Muscle layer of colon (tissue), 2 donors: ENCODE data around the gene COX6B2.
A peak's percentile ranks its signal among the peaks of the same experiment; 100 is the strongest.

Experiments
- H3K27ac ChIP-seq: one replicate; pipeline ENCODE4 v1.7.0; 2013; ENCODE audit warnings: low read depth, mild to moderate bottlenecking, low read length, moderate library complexity
- H3K27me3 ChIP-seq, 2 donors: one replicate each; pipeline ENCODE4 v1.7.0; 2013; ENCODE audit warnings: low read length in 2 of 2, mild to moderate bottlenecking in 2 of 2; ENCODE audit not compliant: insufficient read depth in 2 of 2, control insufficient read depth in 1 of 2
- H3K36me3 ChIP-seq: one replicate; pipeline ENCODE4 v1.7.0; 2013; ENCODE audit warnings: mild to moderate bottlenecking, low read length; ENCODE audit not compliant: insufficient read depth
- H3K4me1 ChIP-seq: one replicate; pipeline ENCODE4 v1.7.0; 2013; ENCODE audit warnings: mild to moderate bottlenecking, low read length; ENCODE audit not compliant: insufficient read depth
- H3K4me3 ChIP-seq, 2 donors: one replicate each; pipeline ENCODE4 v1.7.0; 2013; ENCODE audit warnings: low read length in 2 of 2, low read depth in 1 of 2, mild to moderate bottlenecking in 1 of 2, moderate library complexity in 1 of 2
- H3K9ac ChIP-seq: one replicate; pipeline ENCODE4 v1.7.0; 2013; ENCODE audit warnings: low read length
- H3K9me3 ChIP-seq: one replicate; pipeline ENCODE4 v1.7.0; 2013; ENCODE audit warnings: mild to moderate bottlenecking, low read length
- donor health status: abdominal sarcoma.
- donor health status: Adenocarcinoma of cecum.

Gene COX6B2

DNA sequence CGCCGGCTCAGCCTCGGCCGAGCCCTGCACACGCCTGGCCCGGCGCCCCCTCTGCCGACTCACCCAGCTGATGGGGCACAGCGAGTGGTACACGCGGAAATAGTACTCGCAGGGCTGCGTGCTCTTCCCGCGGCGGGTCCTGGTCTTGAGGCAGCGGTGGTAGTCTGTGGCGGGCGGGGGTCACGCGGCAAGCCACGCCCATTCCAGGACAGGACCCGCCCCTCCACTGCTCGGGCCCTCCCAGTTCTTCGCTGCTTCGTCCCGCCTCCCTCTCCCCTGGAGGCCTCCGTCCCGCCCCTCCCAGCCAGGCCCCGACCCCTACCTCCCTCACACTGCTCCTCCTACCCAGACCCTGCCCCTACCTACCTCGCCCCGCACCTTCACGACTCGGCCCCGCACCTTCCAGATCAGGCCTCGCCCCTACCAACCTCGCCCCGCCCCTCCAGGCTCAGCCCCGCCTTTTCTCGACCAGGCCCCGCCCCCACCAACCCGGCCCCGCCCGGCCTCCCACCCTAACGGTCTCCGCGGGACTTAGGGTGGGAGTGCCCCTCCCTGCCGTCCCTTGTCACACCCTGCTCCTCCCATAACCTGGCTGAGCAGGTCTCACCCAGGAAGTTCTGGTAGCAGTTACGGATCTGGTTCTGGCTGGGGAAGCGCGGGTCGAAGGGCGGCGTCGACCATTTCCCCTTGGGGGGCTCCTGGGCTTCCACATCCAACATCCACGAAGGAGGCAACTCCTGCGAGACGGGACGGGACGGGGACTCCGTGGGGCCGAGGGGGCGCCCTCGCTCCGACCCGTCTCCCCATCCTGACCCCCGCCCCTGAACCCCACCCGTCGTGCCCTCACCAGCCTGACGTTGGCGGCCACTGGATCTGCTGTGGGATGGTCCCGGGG is 469 bp downstream of the COX6B2 start:
- H3K27me3 ChIP-seq = peaks cover 29 to 51% of the 10 kb centered on the region in 2 donors

DNA sequence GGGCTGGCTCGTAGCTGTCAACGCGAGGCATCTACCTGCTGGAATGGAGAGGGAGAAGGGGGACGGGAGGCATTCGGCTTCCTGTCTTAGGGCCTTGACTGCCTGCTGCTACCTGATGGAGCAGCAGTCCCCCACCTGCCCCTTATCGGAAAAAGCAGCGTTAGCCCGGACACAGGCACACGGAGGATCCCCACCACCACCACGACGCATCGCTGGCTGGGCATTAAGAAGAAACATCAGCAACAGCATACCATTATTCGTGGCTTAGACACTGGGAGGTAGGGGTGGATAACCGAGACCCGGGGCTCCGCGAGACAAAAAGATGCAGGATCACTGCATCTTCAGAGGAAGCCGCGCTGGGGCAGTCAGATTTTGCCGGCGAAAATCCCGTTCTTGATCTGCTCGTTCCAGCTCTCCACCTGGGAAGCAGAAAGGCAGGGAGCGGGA is 1.1 kb downstream of the COX6B2 start:
- Histone ChIP-seq H3K36me3 (no peaks in the 10 kb centered on the region), H3K4me1 (peaks cover 8% of the 10 kb centered on the region), H3K27ac (no peak overlapping the region), H3K4me3 (peak overlapping the region in 1 of 2 donors; percentile 14), H3K9ac (no peak overlapping the region), H3K9me3 (no peaks in the 10 kb centered on the region), H3K27me3 (peaks cover 29 to 51% of the 10 kb centered on the region in 2 donors)

More for the DNA sequence above, 469 bp downstream of the COX6B2 start:
- no peaks in the 10 kb centered on the region for H3K9me3 ChIP-seq
- peak overlapping the region in 1 of 2 donors; percentile 14 for H3K4me3 ChIP-seq
- H3K36me3 ChIP-seq = no peaks in the 10 kb centered on the region
- H3K27ac ChIP-seq = no peak overlapping the region
- H3K4me1 ChIP-seq = peaks cover 8% of the 10 kb centered on the region
- no peak overlapping the region for H3K9ac ChIP-seq

DNA sequence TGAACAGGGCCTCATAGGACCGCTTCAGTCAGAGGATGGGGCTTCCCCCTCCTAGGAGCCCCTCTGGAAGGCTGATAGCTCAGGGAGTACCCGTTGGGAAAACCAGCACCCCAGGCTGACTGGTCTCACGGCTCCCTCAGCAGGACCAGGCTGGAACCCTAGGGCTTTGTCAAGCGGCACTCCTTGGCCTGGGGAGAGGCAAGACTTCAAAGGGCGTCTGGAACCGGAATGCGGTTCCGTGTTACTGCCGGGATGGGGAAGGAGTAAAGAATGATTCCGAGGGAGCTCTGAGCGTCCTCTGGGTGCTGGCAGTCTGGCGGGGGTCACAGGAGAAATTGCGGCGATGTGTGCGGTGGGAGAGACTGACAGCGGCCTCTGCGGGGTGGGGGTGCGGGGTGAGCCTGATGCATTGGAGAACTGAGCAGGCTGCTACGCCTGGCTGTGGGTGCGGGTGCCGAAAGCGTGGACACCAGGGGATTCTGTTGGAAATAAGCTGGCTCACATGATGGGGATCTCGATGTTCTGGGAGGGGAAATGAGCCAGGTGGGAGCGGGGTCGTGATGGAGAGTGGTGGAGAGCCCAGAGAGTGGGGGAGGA is 1.9 kb downstream of the COX6B2 start:
- Histone ChIP-seq H3K9me3 (no peaks in the 10 kb centered on the region), H3K9ac (no peak overlapping the region), H3K27me3 (peaks cover 29 to 51% of the 10 kb centered on the region in 2 donors), H3K27ac (no peak overlapping the region), H3K36me3 (no peaks in the 10 kb centered on the region), H3K4me3 (no peak overlapping the region), H3K4me1 (peaks cover 8% of the 10 kb centered on the region)

DNA sequence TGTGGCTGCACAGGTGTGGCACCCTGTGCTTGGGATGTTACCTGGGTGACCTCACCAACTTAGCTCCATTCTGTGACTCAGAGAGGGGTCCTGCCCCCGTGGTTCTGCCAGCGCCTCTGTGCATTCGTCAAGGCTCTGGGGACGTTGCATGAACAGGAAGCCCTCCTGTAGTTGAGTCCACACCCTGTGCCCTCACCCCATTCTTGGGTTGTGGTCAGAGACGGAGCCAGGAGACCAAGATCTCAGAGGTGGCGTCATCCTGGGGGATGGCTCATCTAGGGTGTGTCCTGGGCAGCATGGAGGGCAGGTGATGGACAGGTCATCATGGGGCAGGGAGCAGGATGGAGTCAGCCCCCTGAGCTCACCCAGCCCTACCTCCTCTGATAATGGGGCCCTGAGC is 2.5 kb downstream of the COX6B2 start:
- Histone ChIP-seq H3K27me3 (peaks cover 29 to 51% of the 10 kb centered on the region in 2 donors), H3K9ac (no peak overlapping the region), H3K4me1 (peaks cover 8% of the 10 kb centered on the region), H3K36me3 (no peaks in the 10 kb centered on the region), H3K9me3 (no peaks in the 10 kb centered on the region), H3K4me3 (no peak overlapping the region), H3K27ac (no peak overlapping the region)

DNA sequence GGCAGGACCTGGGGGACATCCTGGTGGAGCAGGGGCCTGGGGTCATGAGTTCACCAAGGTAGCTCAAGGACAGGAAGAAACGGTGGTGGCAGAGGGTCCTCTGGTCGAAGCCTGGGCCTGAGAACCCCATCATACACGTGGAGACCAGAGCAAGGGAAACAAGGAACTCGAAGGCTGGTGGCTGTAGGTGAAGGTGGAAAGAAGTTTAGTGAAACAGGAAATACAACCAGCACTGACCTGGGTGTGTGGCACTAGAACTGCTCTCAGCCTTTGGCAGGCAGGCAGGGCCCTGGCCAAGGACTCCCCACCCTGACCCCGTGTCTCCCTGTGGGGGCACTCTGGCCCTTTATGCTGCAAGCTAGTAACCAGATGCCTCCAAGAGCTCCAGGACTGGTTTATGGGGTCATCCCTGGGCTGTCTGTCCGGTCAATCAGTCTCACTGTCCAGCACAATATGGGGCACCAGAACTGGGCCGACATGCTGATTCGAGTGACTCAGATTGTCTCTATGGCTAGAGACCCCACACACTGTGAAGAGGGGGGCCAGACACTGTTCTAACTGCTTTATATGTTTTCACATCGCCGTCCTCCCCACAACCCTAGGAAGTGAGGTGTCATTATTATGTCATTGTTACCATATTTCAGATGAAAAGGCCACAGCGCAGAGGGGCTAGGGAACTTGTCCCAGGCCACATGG is 3.8 kb downstream of the COX6B2 start:
- Histone ChIP-seq H3K27ac (no peak overlapping the region), H3K4me1 (peaks cover 8% of the 10 kb centered on the region), H3K27me3 (peaks cover 29 to 48% of the 10 kb centered on the region in 2 donors), H3K4me3 (no peak overlapping the region), H3K36me3 (no peaks in the 10 kb centered on the region), H3K9me3 (no peaks in the 10 kb centered on the region), H3K9ac (no peak overlapping the region)

DNA sequence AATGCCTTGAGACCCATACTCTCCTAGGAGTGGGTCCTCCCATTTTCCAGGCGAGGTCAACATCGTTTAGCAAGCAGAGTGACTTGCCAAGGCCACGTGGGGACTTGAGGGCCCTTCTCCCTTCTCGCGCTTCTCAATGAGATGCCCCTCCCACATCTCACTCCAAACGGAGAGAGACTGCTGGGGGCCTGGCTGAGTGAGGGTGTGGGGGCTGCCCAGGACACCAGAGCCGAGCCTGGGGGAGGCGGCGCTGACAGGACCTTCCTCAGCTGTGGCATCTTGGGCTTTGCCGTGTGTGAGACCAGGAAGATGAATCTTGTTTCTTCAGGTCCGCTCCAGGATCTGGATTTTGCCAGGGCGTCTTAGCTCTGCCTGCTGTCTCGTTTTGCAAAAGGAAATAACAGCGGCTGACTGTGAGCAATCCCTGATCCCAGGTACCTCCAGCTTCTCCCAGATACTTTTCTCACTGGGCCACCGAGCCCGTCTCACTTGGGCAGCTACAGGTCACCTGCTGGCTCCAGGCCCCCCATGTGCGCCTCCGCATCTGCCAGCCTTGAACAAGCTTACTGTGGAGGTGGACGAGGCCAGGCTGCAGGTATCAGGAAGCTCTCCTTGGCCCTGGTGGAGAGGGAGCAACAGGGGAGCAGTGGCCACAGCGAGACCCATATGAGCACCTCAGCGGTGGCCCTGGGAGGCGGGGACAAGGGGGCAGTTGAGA is 6.0 kb downstream of the COX6B2 start:
- H3K27me3 ChIP-seq = peaks cover 25 to 27% of the 10 kb centered on the region in 2 donors
- H3K9ac ChIP-seq = no peak overlapping the region

DNA sequence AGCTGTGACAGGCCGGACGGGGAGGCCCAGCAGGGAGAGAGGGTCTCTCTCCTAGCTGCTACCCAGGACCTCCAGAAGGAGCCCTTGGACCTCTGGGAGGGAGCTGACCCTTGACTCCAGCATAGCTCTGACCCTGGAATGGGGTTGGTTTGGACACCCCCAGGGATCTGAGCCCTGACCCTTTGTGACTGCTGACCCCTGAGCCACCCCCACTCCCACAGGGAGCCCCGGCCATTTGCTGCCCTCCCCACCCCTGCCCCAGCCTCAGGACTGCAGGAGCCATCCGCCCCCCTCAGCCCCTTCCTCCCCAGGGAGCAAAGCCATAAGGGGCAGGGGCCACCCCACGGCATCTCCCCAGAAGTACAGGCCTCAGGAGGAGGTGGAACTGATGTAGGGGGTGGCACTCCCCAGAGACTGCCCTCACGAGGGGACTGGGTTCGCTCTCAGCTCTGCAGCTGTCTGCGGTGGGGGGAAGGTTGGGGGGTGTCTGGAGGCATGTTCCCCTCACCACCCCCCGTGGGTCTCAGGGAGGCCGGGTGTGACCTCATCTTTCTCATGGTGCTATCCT is 7.0 kb downstream of the COX6B2 start:
- no peak overlapping the region for H3K9ac ChIP-seq
- H3K27me3 ChIP-seq = peaks cover 16 to 17% of the 10 kb centered on the region in 2 donors
- no peaks in the 10 kb centered on the region for H3K9me3 ChIP-seq
- H3K4me3 ChIP-seq = no peak overlapping the region
- H3K4me1 ChIP-seq = no peaks in the 10 kb centered on the region
- peaks cover 13% of the 10 kb centered on the region for H3K36me3 ChIP-seq
- H3K27ac ChIP-seq = no peak overlapping the region

More for the DNA sequence above, 6.0 kb downstream of the COX6B2 start:
- Histone ChIP-seq H3K9me3 (no peaks in the 10 kb centered on the region), H3K4me3 (no peak overlapping the region), H3K36me3 (peaks cover 4% of the 10 kb centered on the region), H3K4me1 (peaks cover 5% of the 10 kb centered on the region), H3K27ac (no peak overlapping the region)

DNA sequence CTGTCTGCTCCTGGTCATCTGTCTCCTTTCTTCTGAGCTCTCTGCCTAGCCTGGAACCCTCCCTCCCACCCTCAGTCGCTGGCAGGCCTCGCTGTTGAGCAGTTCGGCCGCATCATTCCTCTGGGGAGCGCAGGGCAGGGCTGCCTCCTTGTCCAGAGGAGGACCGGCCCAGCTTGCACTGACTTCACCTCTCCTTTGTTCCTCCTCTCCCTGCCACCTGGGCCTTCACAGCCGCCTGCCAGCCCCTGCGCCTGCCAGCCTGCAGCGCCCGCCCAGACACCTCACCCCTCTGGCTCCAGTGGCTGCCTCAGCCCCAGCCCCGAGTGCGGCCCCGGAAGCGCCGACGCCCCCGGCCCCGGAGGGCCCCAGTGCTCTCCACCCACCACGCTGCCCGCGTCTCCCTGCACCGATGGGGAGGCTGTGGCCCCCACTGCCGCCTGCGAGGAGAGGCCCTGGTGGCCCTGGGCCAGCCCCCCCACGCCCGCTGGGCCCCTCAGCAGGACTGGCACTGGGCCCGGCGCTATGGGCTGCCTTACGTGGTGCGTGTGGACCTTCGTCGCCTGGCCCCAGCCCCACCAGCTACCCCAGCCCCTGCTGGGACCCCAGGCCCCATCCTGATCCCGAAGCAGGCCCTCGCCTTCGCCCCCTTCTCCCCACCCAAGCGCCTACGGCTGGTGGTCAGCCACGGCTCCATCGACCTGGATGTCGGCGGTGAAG is 7.6 kb downstream of the COX6B2 start:
- Histone ChIP-seq H3K27ac (no peak overlapping the region), H3K4me1 (no peaks in the 10 kb centered on the region), H3K36me3 (peaks cover 16% of the 10 kb centered on the region), H3K9ac (no peak overlapping the region), H3K4me3 (no peak overlapping the region), H3K27me3 (peaks cover 9 to 11% of the 10 kb centered on the region in 2 donors), H3K9me3 (no peaks in the 10 kb centered on the region)

DNA sequence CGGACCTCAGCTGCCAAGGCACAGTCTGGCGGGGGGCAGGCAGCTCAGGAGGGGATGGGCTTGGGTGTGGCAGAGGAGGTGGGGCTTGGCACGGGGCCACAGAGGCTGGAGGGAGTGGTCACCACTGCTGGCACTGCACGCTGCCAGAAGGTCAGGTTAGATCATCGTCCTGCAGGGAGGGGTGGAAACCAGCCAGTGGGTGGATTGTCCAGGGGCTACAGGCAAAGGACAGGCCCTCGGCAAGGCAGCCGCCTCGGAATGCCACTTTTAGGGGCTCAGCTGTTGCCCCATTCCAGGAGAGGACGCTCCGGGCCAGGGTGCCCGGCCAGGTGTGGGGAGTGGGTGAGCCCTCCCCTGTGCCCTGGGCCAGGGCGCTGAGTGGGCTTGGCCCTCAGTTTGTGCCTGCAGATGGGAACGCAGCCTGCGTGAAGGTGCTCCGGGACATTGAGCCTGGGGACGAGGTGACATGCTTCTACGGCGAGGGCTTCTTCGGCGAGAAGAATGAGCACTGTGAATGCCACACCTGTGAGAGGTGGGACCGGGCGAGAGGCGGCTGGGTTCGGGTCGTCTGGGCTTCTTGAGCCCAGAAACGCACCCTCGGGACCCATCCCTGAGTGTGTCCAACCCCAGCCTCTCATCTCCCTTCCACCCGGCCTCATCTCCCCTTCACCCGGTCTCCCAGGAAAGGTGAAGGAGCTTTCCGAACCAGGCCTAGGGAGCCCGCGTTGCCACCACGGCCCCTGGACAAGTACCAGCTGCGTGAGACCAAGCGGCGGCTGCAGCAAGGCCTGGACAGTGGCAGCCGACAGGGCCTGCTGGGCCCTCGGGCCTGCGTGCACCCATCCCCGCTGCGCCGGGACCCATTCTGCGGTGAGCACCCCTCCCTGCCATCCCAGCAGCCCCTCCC is 8.4 kb downstream of the COX6B2 start:
- peaks cover 1 to 3% of the 10 kb centered on the region in 2 donors for H3K27me3 ChIP-seq
- H3K9ac ChIP-seq = no peak overlapping the region
- H3K36me3 ChIP-seq = peaks cover 16% of the 10 kb centered on the region
- H3K27ac ChIP-seq = no peak overlapping the region
- no peak overlapping the region for H3K4me3 ChIP-seq
- H3K9me3 ChIP-seq = no peaks in the 10 kb centered on the region
- peaks cover 5% of the 10 kb centered on the region for H3K4me1 ChIP-seq
